Effector CD8-positive, alpha-beta T cell (primary cell): ENCODE results near the gene GALNT17.
"Not testable (repeated sequence)": the region's sequence is repeated elsewhere in the genome, so short reads cannot be mapped to it uniquely, and the experiment has no call there.

ENCODE experiments used
- DNase-seq: peaks from one replicate; lab custom pipeline; 2025; lab: John Stamatoyannopoulos, UW

Gene GALNT17

GRCh38 chr7:71165708-71166107, 33.8 kb downstream of the GALNT17 start:
- DNase-seq, result no peak

- DNase-seq, result no peak
Measured at GRCh38 chr7:71171476-71171875, 39.5 kb downstream of the GALNT17 start.

- DNase-seq, result no peak
Measured at GRCh38 chr7:71173955-71174354, 42.0 kb downstream of the GALNT17 start.

GRCh38 chr7:71182438-71182935, 50.5 kb downstream of the GALNT17 start:
- no peak for DNase-seq

GRCh38 chr7:71184136-71184535, 52.2 kb downstream of the GALNT17 start:
- DNase-seq, result no peak

- DNase-seq, result no peak
Measured at GRCh38 chr7:71184609-71185008, 52.7 kb downstream of the GALNT17 start.

GRCh38 chr7:71186535-71187057, 54.7 kb downstream of the GALNT17 start:
- no peak for DNase-seq

GRCh38 chr7:71191771-71192170, 59.8 kb downstream of the GALNT17 start:
- DNase-seq, result no peak

GRCh38 chr7:71193099-71193810, 61.3 kb downstream of the GALNT17 start:
- no peak for DNase-seq

- no peak for DNase-seq
Measured at GRCh38 chr7:71198391-71198790, 66.4 kb downstream of the GALNT17 start.

- DNase-seq, result no peak
Measured at GRCh38 chr7:71198887-71199286, 66.9 kb downstream of the GALNT17 start.

GRCh38 chr7:71206184-71206583, 74.2 kb downstream of the GALNT17 start:
- DNase-seq, result no peak

- no peak for DNase-seq
Measured at GRCh38 chr7:71208881-71209280, 76.9 kb downstream of the GALNT17 start.

- DNase-seq, result not testable (repeated sequence)
Measured at GRCh38 chr7:71209484-71209883, 77.5 kb downstream of the GALNT17 start.

GRCh38 chr7:71210220-71210619, 78.3 kb downstream of the GALNT17 start:
- no peak for DNase-seq

GRCh38 chr7:71212433-71212832, 80.5 kb downstream of the GALNT17 start:
- not testable (repeated sequence) for DNase-seq

GRCh38 chr7:71216211-71216610, 84.3 kb downstream of the GALNT17 start:
- no peak for DNase-seq

GRCh38 chr7:71220210-71220695, 88.3 kb downstream of the GALNT17 start:
- no peak for DNase-seq

- no peak for DNase-seq
Measured at GRCh38 chr7:71221049-71221448, 89.1 kb downstream of the GALNT17 start.

- DNase-seq, result no peak
Measured at GRCh38 chr7:71221549-71221948, 89.6 kb downstream of the GALNT17 start.

GRCh38 chr7:71227126-71227525, 95.2 kb downstream of the GALNT17 start:
- no peak for DNase-seq

GRCh38 chr7:71229148-71229547, 97.2 kb downstream of the GALNT17 start:
- no peak for DNase-seq

GRCh38 chr7:71229699-71230098, 97.8 kb downstream of the GALNT17 start:
- DNase-seq, result no peak

GRCh38 chr7:71235253-71235652, 103.3 kb downstream of the GALNT17 start:
- DNase-seq, result no peak
